Caco-2 (cell line): ENCODE measurements around the gene GNAO1. TPM values are rescaled to one million over a fixed set of nuclear protein-coding genes. Genes with fewer than 3 reads are reported as not detected.
A peak's percentile ranks its signal among the peaks of the same experiment; 100 is the strongest.

Source experiments
- BruUV-seq: library from RNA; stranded (reverse); fragments of 400-500 nt; replicated peaks from 2 replicates; lab custom pipeline; 2021; lab: Mats Ljungman, UMichigan
- CTCF ChIA-PET: fragments of 300-600 bp; sonication (Branson Sonifier 250); formaldehyde crosslinking; loops from one replicate; lab custom pipeline; 2022; ENCODE audit warnings: antibody characterized with exemption; lab: Charles Lee
- POLR2A ChIA-PET: fragments of 300-600 bp; sonication (Branson Sonifier 250); formaldehyde crosslinking; loops from one replicate; lab custom pipeline; 2022; ENCODE audit warnings: antibody characterized with exemption; lab: Charles Lee
- DNase-seq, 2 experiments: peaks; one replicate each; pipeline versions ENCODE4 v3.0.0 to v3.0.0-alpha.2; 2020 to 2022
- H3K27me3 ChIP-seq: replicated peaks from 2 replicates; pipeline ENCODE4 v1.6.0; 2011; ENCODE audit warnings: low read length; ENCODE audit not compliant: control insufficient read depth, insufficient read depth
- H3K36me3 ChIP-seq: 2 replicates; pipeline ENCODE4 v1.5.1; 2011; ENCODE audit warnings: low read length; ENCODE audit not compliant: control insufficient read depth, insufficient read depth
- H3K4me1 ChIP-seq: fragments of 250-450 bp; sonication (Bioruptor Pico); 2 replicates; pipeline ENCODE4 v1.5.1; 2020; ENCODE audit warnings: mild to moderate bottlenecking
- H3K4me3 ChIP-seq: 2 replicates; pipeline ENCODE4 v1.5.1; 2011; ENCODE audit warnings: low read depth, mild to moderate bottlenecking, control low read depth, low read length
- H3K9me3 ChIP-seq: fragments of 250-450 bp; sonication (Bioruptor Pico); 2 replicates; pipeline ENCODE4 v1.5.1; 2020; ENCODE audit warnings: mild to moderate bottlenecking, moderate library complexity
- H3K27ac Mint-ChIP-seq: one replicate; pipeline ENCODE4 v1.8.0; 2022; ENCODE audit warnings: mixed read lengths; ENCODE audit not compliant: unreplicated experiment
- H3K27me3 Mint-ChIP-seq: one replicate; pipeline ENCODE4 v1.8.0; 2022; ENCODE audit warnings: mixed read lengths; ENCODE audit not compliant: insufficient read depth, unreplicated experiment
- H3K36me3 Mint-ChIP-seq: one replicate; pipeline ENCODE4 v1.8.0; 2022; ENCODE audit warnings: mild to moderate bottlenecking, mixed read lengths; ENCODE audit not compliant: insufficient read depth, unreplicated experiment
- H3K4me1 Mint-ChIP-seq: one replicate; pipeline ENCODE4 v1.8.0; 2022; ENCODE audit warnings: low read depth, mixed read lengths; ENCODE audit not compliant: unreplicated experiment
- H3K4me3 Mint-ChIP-seq: one replicate; pipeline ENCODE4 v1.8.0; 2022; ENCODE audit warnings: mild to moderate bottlenecking, moderate library complexity, mixed read lengths; ENCODE audit not compliant: unreplicated experiment
- H3K9me3 Mint-ChIP-seq: one replicate; pipeline ENCODE4 v1.8.0; 2022; ENCODE audit warnings: mixed read lengths; ENCODE audit not compliant: unreplicated experiment
- CTCF ChIP-seq, 2 experiments: fragments of 200-600 bp in 1 of 2; IDR thresholded peaks; 1 replicate in 1 of 2; 2 replicates in 1 of 2; pipeline versions ENCODE4 v1.5.1 to v1.8.0; 2011 to 2022; ENCODE audit warnings: antibody characterized with exemption in 1 of 2, control low read depth in 1 of 2, inconsistent platforms in 1 of 2, low read depth in 1 of 2, low read length in 1 of 2, mild to moderate bottlenecking in 1 of 2, moderate library complexity in 1 of 2; ENCODE audit not compliant: insufficient read depth in 1 of 2, severe bottlenecking in 1 of 2, unreplicated experiment in 1 of 2
- intact Hi-C: fragments of 100-400 bp; cut with micrococcal nuclease; formaldehyde crosslinking; loops from one replicate; pipeline ENCODE4 v1.10.0; 2022; ENCODE audit not compliant: unreplicated experiment
- total RNA-seq: library from RNA; stranded (reverse); gene quantifications from 2 replicates; pipeline ENCODE4 v1.2.3, GENCODE V29; 2022

Gene GNAO1
- total RNA-seq, 1 experiment from 2014 or later: 3.2 TPM

- Histone ChIP-seq H3K4me1 (peaks cover 4% of the 10 kb centered on the region), H3K9me3 (no peaks in the 10 kb centered on the region), H3K27me3 (no peaks in the 10 kb centered on the region), H3K4me3 (no peak overlapping the region), H3K36me3 (no peaks in the 10 kb centered on the region)
- no TSS peak for BruUV-seq
- Mint-ChIP-seq H3K27ac (no peak overlapping the region), H3K4me3 (no peak overlapping the region), H3K36me3 (no peaks in the 10 kb centered on the region), H3K4me1 (peaks cover 6% of the 10 kb centered on the region), H3K9me3 (no peaks in the 10 kb centered on the region), H3K27me3 (peaks cover 14% of the 10 kb centered on the region)
- DNase-seq: no peak
- no peak for TF ChIP-seq CTCF (IDR thresholded peaks at IDR 0.05; ENCODE audit: insufficient read depth in 1 of 2, low read depth in 1 of 2, low read length in 1 of 2, severe bottlenecking in 1 of 2, unreplicated experiment in 1 of 2)
- CTCF ChIA-PET: no interaction called here
- POLR2A ChIA-PET: no interaction called here
- intact Hi-C loops: loop anchor here (10.0 kb wide), 1 partner anchor 262 kb away; no protein-coding TSS in a partner anchor
Measured at GRCh38 chr16:56206951-56207350, 15.7 kb downstream of the GNAO1 start.

- Histone ChIP-seq H3K4me1 (peaks cover 9% of the 10 kb centered on the region), H3K9me3 (no peaks in the 10 kb centered on the region), H3K4me3 (no peak overlapping the region), H3K27me3 (no peaks in the 10 kb centered on the region), H3K36me3 (no peaks in the 10 kb centered on the region)
- no peak for DNase-seq
- H3K9me3 Mint-ChIP-seq: no peaks in the 10 kb centered on the region
- no peaks in the 10 kb centered on the region for H3K36me3 Mint-ChIP-seq
- no peak overlapping the region for H3K4me3 Mint-ChIP-seq
- no peak overlapping the region for H3K27ac Mint-ChIP-seq
- intact Hi-C loops: loop anchor here (10.0 kb wide), 1 partner anchor 263 kb away; no protein-coding TSS in a partner anchor
- peaks cover 10% of the 10 kb centered on the region for H3K4me1 Mint-ChIP-seq
- ChIA-PET POLR2A (no interaction called here), CTCF (no interaction called here)
- H3K27me3 Mint-ChIP-seq: peaks cover 14% of the 10 kb centered on the region
- BruUV-seq: no TSS peak
- no peak for TF ChIP-seq CTCF (IDR thresholded peaks at IDR 0.05; ENCODE audit: insufficient read depth in 1 of 2, low read depth in 1 of 2, low read length in 1 of 2, severe bottlenecking in 1 of 2, unreplicated experiment in 1 of 2)
Measured at GRCh38 chr16:56207421-56207820, 16.1 kb downstream of the GNAO1 start.

GRCh38 chr16:56211435-56211981 lies 20.2 kb downstream of the GNAO1 start:
- no TSS peak for BruUV-seq
- POLR2A ChIA-PET: no interaction called here
- H3K9me3 Mint-ChIP-seq: no peaks in the 10 kb centered on the region
- no peaks in the 10 kb centered on the region for H3K36me3 Mint-ChIP-seq
- peaks cover 13% of the 10 kb centered on the region for H3K4me1 Mint-ChIP-seq
- H3K36me3 ChIP-seq: no peaks in the 10 kb centered on the region
- peak overlapping the region; percentile 46 for H3K27ac Mint-ChIP-seq
- peaks cover 8% of the 10 kb centered on the region for H3K27me3 Mint-ChIP-seq
- no peak for DNase-seq
- H3K4me3 ChIP-seq: no peak overlapping the region
- H3K27me3 ChIP-seq: no peaks in the 10 kb centered on the region
- no peak for TF ChIP-seq CTCF (IDR thresholded peaks at IDR 0.05; ENCODE audit: insufficient read depth in 1 of 2, low read depth in 1 of 2, low read length in 1 of 2, severe bottlenecking in 1 of 2, unreplicated experiment in 1 of 2)
- intact Hi-C loops: no loop called here
- CTCF ChIA-PET: interaction anchor here (0.7 kb wide), 1 partner anchor 746 kb away, joined by 6 read pairs; no protein-coding TSS in a partner anchor
- peaks cover 11% of the 10 kb centered on the region for H3K4me1 ChIP-seq
- H3K4me3 Mint-ChIP-seq: peak overlapping the region; percentile 61
- H3K9me3 ChIP-seq: no peaks in the 10 kb centered on the region
